Measurements from ENCODE around the gene DSC2.

DSC2 gene

DNA sequence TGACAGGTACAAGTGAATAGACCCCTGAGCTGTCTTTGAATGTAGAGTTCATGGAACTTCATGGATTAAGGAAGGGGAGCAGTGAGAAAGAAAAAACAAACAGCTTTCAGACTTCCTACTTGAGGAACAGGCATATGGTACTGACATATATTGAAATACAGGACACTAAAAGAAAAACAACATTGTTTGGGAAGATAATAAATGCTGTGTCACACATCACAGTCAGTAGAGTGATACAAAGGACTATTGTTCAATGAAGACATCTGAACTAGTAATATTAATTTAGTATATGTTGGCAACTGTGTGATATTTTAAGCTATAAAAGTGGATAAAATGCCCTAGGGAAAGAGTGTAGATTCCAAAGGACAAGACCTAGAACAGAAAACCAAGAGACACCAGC is 3.3 kb downstream of the DSC2 start:
- DNase-seq (ENCODE audit: low read depth in 2 of 2): no peak

DNA sequence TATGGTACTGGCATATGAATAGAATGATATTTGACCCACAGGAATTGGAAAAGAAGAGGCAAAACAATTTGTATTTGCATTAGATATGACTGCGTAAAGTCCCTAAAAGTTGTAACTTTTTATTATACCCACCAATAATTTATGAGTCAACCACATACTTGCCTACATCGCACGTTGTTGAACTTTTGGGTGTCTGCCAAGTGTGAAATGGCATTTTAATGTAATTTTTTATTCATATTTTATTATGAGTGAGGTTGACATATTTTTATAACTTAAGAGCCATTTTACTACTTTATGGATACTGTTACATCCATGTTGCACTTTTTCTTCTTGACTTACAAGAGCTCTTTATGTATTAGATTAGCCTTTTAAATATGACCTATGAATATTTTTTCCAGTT is 4.6 kb downstream of the DSC2 start:
- no peak for DNase-seq (ENCODE audit: low read depth in 2 of 2)

GRCh38 chr18:31093880-31094279 is 8.3 kb downstream of the DSC2 start:
- no peak for DNase-seq (ENCODE audit: low read depth in 2 of 2)

DNA sequence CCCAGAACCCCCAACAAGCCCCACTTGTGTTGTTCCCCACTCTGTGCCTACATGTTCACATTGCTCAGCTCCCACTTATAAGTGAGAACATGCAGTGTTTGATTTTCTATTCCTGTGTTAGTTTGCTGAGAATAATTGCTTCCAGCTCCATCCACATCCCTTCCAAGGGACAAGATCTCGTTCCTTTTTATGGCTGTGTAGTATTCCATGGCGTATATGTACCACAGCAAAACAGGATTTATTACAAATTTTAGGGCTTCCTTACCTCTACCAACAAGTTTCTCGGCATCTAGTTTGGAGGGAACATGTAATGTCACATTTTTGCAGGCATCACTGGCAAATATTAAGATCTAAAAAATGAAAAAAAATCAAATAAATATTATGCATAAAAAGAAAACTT is 8.9 kb downstream of the DSC2 start:
- no peak for DNase-seq (ENCODE audit: low read depth in 2 of 2)

DNA sequence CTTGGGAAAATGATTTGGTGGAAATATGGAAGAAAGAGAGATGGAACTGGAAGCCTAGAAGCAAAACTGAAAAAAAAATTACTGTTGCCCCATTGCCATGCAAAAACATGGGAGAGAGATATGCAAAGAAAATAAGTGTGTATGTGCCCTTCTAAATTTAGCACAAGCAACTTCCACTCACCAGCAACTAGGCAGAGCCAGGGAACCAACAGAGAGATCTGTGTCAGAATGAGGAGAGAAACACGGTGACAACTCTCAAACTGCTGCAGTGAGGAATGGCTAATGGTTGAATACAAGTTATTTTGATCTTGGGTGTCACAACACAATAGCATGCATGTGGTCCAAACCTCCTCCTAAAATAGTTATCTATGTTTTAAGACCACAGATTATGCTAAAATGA is 10.9 kb downstream of the DSC2 start:
- DNase-seq (ENCODE audit: low read depth in 2 of 2): no peak

- DNase-seq (ENCODE audit: low read depth in 2 of 2): no peak
These were observed 13.7 kb downstream of the DSC2 start for GRCh38 chr18:31088532-31088931.

GRCh38 chr18:31079973-31080372 is 22.2 kb downstream of the DSC2 start:
- DNase-seq (ENCODE audit: low read depth in 2 of 2): no peak

DNA sequence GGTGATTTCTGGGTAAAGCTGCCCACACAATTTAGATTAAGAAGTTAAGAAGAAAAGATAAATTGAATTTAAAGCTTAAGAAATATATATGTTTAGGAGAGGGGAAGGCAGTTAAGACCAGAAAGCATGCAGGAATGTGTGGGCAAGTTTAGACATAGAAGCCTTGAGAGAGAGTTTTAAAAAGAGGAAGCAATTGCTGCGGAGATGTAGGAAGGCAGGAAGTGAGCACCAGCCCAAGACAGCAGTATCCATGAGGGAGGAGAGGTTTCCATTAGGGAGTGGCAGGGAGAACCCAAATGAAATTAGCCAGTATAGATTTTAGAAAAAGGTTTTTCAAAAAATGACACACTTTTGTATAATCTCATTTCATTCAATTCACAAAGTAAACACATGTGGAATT is 24.3 kb downstream of the DSC2 start:
- DNase-seq (ENCODE audit: low read depth in 2 of 2): no peak

DNA sequence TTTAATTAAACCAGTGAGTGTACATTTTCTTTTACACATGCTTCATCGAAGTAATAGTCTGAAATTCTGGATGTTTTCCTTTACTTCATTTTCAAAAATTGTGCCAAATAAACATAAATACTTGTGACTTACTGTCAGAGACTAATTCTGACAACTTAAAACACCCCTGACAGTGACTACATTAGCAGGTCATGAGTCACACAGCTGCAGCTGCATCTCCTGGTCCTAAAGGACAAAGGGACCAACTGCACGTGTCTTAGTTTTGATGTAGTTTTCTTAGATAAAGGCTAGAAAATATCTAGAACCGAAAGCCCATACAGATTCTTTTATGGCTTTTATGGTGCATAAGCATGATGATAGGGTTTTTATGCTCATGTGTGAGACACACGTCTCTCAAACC is 30.0 kb downstream of the DSC2 start:
- DNase-seq (ENCODE audit: low read depth in 2 of 2): no peak

- DNase-seq (ENCODE audit: low read depth in 2 of 2): no peak
These were observed 32.0 kb downstream of the DSC2 start for GRCh38 chr18:31070206-31070605.

- DNase-seq (ENCODE audit: low read depth in 2 of 2): no peak
These were observed 36.0 kb downstream of the DSC2 start for GRCh38 chr18:31066266-31066665.

DNA sequence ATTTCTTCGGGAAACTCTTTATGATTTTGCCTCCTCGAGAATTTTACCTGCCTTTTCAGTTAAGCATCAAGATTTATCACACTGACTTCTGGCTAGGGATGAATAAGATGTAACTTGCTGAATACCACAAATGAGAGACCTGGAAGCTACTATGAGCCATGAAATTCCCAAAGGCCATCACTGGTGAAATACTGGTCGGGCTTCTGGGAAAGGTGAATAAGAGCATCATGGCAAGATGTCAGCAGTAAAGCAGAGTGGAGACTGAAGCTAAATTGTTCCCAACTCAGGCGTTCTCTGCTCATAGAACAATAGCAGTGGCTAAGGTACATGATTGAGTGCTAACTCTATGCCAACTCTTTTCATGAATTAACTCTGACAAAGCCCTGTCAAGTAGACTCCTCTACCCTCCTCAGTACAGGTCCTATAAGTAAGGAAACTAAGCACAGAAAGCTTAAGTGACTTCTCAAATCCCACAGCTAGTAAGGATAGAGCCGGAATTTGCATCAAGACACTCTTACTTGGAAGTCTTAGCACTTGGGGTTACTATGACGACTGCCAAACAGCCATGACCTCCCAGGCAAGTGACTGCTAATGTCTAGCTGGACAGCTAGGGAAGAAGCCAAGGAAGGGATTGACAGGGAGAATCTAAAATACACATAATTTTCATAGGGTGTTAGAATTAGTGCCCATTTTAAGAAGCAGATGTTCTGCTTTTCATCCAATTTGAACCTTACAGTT is 37.0 kb downstream of the DSC2 start:
- no peak for DNase-seq (ENCODE audit: low read depth in 2 of 2)

GRCh38 chr18:31064130-31064529 is 38.1 kb downstream of the DSC2 start:
- DNase-seq (ENCODE audit: low read depth in 2 of 2): no peak

- no peak for DNase-seq (ENCODE audit: low read depth in 2 of 2)
These were observed 40.3 kb downstream of the DSC2 start for GRCh38 chr18:31061945-31062344.

DNA sequence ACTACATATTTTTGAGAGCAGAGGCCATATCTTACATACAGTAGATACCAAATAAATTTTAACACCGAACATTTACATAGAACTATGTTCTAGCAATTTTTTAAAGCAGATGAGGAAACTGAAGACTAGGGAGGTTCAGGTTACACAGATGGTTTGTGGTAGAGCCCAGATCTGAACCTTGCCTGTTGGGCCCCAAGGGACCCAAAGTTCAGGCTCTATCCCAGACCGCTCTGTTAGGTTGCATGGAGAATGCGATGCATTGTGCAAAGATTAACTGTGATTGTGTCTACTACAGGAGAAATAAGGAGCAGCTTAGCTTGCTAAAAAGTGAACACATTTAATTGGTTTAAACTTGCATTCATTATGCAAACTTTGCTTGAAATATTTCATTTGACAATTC is 43.3 kb downstream of the DSC2 start:
- DNase-seq (ENCODE audit: low read depth in 2 of 2): no peak

GRCh38 chr18:31057917-31058316 is 44.3 kb downstream of the DSC2 start:
- no peak for DNase-seq (ENCODE audit: low read depth in 2 of 2)

DNA sequence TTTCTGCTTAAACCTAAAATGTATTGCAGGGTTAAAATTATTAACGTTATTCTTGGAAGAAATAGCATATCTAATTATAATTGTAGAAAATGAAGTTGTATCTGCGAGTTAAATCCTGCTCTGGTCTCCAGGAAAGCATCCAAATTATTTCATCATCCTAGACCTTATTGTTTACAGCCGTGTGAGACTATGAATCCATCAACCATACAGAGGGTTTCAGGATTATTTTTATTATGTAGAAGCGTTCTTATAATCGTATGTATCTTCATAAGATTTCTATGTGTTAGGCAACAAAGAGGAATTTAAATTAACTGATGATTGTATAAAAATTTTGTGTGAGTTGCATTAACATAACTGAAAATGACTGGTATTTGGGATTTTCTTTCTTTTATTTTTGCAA is 45.2 kb downstream of the DSC2 start:
- no peak for DNase-seq (ENCODE audit: low read depth in 2 of 2)

DNA sequence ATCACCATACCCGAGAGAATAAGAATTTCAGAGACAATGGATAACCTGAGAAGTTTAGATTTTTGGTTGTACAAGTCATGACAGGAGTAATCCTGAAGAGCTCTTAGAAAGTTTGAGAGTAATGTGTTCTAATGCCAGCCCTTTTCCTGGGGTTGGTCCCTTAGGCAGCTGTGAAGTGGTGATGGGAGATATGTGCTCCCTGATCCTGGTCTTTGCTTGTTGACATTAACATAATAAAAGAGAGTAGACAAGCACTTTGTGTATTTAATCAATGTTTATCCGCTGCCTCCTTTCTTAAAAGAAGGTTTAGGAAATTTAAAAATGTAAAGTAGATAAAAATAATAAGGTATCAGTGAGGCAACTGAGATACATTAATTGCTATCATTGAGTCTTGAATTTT is 45.9 kb downstream of the DSC2 start:
- DNase-seq (ENCODE audit: low read depth in 2 of 2): no peak

DNA sequence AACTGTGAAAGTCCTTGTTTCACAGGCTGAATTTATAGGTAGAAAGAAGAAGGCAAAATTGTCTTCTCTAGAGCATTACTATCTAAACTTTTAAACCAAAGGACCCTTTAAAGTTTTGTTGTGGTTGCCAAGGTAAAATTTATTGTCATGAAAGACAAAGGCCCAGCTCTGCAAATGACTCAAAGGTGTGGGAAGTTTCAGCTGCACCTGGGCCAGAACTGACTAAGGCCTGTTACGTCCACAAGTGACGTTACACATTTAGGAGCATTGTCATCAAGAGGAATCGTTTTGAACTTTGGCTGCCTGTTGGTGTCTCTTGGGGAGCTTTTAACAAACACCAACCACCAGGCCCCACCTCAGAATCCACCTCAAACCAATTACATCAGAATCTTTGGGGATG is 51.6 kb downstream of the DSC2 start:
- DNase-seq (ENCODE audit: low read depth in 2 of 2): no peak

DNA sequence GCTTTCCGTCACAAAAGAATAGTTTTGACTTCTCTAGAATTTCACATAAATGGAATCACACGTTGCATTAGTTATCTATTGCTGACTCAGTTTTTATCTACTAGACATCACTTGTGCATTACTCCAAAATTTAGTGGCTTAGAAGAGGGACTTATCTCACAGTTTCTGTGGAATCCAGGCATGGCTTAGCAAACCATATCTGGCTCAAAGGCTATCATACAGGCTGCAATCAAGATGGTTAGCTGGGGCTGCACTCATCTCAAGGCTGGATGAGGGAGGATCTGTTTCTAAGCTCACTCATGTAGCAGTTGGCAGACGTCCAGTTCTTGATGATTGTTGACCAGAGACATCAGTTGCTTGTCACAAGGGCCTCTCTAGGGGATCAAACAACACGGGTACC is 53.0 kb downstream of the DSC2 start:
- no peak for DNase-seq (ENCODE audit: low read depth in 2 of 2)

GRCh38 chr18:31048216-31048615 is 54.0 kb downstream of the DSC2 start:
- no peak for DNase-seq (ENCODE audit: low read depth in 2 of 2)

DNA sequence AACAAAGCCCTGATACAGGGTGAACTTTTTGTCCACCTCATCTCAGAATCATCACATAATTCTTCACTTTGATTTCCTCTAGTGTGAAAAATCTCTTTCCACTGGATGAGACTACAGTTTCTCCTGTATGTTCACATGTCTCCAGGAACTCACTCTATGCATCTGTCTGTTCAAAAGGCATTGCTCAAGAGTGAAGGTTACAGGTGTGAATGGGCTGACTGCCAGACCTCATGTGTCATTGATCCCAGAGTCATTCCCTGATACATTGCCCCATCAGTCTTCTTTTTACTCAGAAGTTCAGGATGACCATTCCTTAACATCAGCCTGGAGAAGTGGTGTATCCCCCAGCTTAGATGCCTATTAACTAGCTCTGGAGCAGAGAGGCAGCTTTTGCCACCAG is 55.3 kb downstream of the DSC2 start:
- no peak for DNase-seq (ENCODE audit: low read depth in 2 of 2)

- DNase-seq (ENCODE audit: low read depth in 2 of 2): no peak
These were observed 56.6 kb downstream of the DSC2 start for GRCh38 chr18:31045599-31045998.

- no peak for DNase-seq (ENCODE audit: low read depth in 2 of 2)
These were observed 57.3 kb downstream of the DSC2 start for GRCh38 chr18:31044926-31045325.
